MM.1S (cell line): ENCODE results near the gene ZNF22.
A peak's percentile ranks its signal among the peaks of the same experiment; 100 is the strongest.

ENCODE experiments used
- DNase-seq: peaks from one replicate; pipeline ENCODE4 v3.0.0-alpha.2; 2015
- H2AFZ ChIP-seq: fragments of 300-600 bp; sonication (generic); 2 replicates; pipeline ENCODE4 v1.6.0; 2016; ENCODE audit warnings: antibody characterized with exemption, low read length
- H3F3A ChIP-seq: fragments of 300-600 bp; sonication (generic); 2 replicates; pipeline ENCODE4 v1.6.1; 2016; ENCODE audit warnings: mild to moderate bottlenecking, antibody characterized with exemption, low read length, moderate library complexity, mixed read lengths; ENCODE audit not compliant: insufficient read depth
- H3K27ac ChIP-seq: fragments of 300-600 bp; sonication (generic); 2 replicates; pipeline ENCODE4 v1.5.1; 2016; ENCODE audit warnings: mild to moderate bottlenecking, low read length
- H3K27me3 ChIP-seq: fragments of 300-600 bp; sonication (generic); replicated peaks from 2 replicates; pipeline ENCODE4 v1.6.0; 2016; ENCODE audit warnings: low read length; ENCODE audit not compliant: insufficient read depth
- H3K36me3 ChIP-seq: fragments of 300-600 bp; sonication (generic); replicated peaks from 2 replicates; pipeline ENCODE4 v1.6.1; 2016; ENCODE audit warnings: mild to moderate bottlenecking, low read length, mixed read lengths; ENCODE audit not compliant: insufficient read depth
- H3K4me1 ChIP-seq: fragments of 300-600 bp; sonication (generic); 2 replicates; pipeline ENCODE4 v1.6.1; 2016; ENCODE audit warnings: low read length, mixed read lengths
- H3K4me2 ChIP-seq: fragments of 300-600 bp; sonication (generic); 2 replicates; pipeline ENCODE4 v1.6.0; 2016; ENCODE audit warnings: low read depth, low read length
- H3K4me3 ChIP-seq: fragments of 300-600 bp; sonication (generic); 2 replicates; pipeline ENCODE4 v1.5.1; 2016; ENCODE audit warnings: low read length, mixed read lengths
- H3K79me2 ChIP-seq: fragments of 300-600 bp; sonication (generic); 2 replicates; pipeline ENCODE4 v1.6.1; 2016; ENCODE audit warnings: mixed run types, low read length, mixed read lengths
- H3K9ac ChIP-seq: fragments of 300-600 bp; sonication (generic); 2 replicates; pipeline ENCODE4 v1.6.1; 2016; ENCODE audit warnings: low read length, mixed read lengths
- H3K9me2 ChIP-seq: fragments of 300-600 bp; sonication (generic); replicated peaks from 2 replicates; pipeline ENCODE4 v1.6.1; 2016; ENCODE audit warnings: mild to moderate bottlenecking, low read length, mixed read lengths; ENCODE audit not compliant: insufficient read depth
- H3K9me3 ChIP-seq: fragments of 300-600 bp; sonication (generic); replicated peaks from 2 replicates; pipeline ENCODE4 v1.6.1; 2016; ENCODE audit warnings: mild to moderate bottlenecking, low read length, mixed read lengths; ENCODE audit not compliant: insufficient read depth
- H4K20me1 ChIP-seq: fragments of 300-600 bp; sonication (generic); 2 replicates; pipeline ENCODE4 v1.6.1; 2016; ENCODE audit warnings: mild to moderate bottlenecking, low read length, moderate library complexity, mixed read lengths; ENCODE audit not compliant: insufficient read depth
- CTCF ChIP-seq: fragments of 300-600 bp; sonication (generic); IDR thresholded peaks from 2 replicates; pipeline ENCODE4 v1.5.1; 2016; ENCODE audit warnings: antibody characterized with exemption, low read length, mixed read lengths
- EZH2 ChIP-seq: fragments of 300-600 bp; sonication (generic); optimal IDR thresholded peaks from 2 replicates; pipeline ENCODE3; 2017; ENCODE audit warnings: low read depth, mild to moderate bottlenecking, antibody characterized with exemption, low read length, mixed read lengths
- EZH2phosphoT487 ChIP-seq: fragments of 300-600 bp; sonication (generic); IDR thresholded peaks from 2 replicates; pipeline ENCODE4 v1.6.1; 2018; ENCODE audit warnings: antibody characterized with exemption, low read length

The ZNF22 gene

GRCh38 chr10:44971935-44972757 is 28.6 kb upstream of the ZNF22 start:
- Histone ChIP-seq H2AFZ (no peak overlapping the region), H4K20me1 (no peaks in the 10 kb centered on the region), H3K4me2 (no peak overlapping the region), H3K9me2 (no peaks in the 10 kb centered on the region), H3K79me2 (peaks cover 63% of the 10 kb centered on the region), H3K27ac (peak overlapping the region; percentile 38; the same call in 1 of the 2 replicates), H3K4me1 (peaks cover 58% of the 10 kb centered on the region), H3K36me3 (peaks cover 14% of the 10 kb centered on the region), H3K27me3 (no peaks in the 10 kb centered on the region), H3K9ac (no peak overlapping the region), H3K4me3 (no peak overlapping the region), H3K9me3 (no peaks in the 10 kb centered on the region), H3F3A (peaks cover 32% of the 10 kb centered on the region)
- TF ChIP-seq EZH2 (no peak), CTCF (no peak), EZH2phosphoT487 (no peak)
- no peak for DNase-seq

GRCh38 chr10:44972874-44973306 is 27.8 kb upstream of the ZNF22 start:
- Histone ChIP-seq H2AFZ (no peak overlapping the region), H3K4me2 (peak overlapping the region; percentile 16; the same call in 1 of the 2 replicates), H3K79me2 (peaks cover 63% of the 10 kb centered on the region), H3K4me1 (peaks cover 57% of the 10 kb centered on the region), H3K36me3 (peaks cover 14% of the 10 kb centered on the region), H3K9me3 (no peaks in the 10 kb centered on the region), H3K27me3 (no peaks in the 10 kb centered on the region), H3K9ac (no peak overlapping the region), H3K9me2 (no peaks in the 10 kb centered on the region), H4K20me1 (no peaks in the 10 kb centered on the region), H3K4me3 (no peak overlapping the region), H3K27ac (peak overlapping the region; percentile 38; the same call in 1 of the 2 replicates), H3F3A (peaks cover 32% of the 10 kb centered on the region)
- no peak for TF ChIP-seq CTCF
- TF ChIP-seq EZH2: no peak
- no peak for TF ChIP-seq EZH2phosphoT487
- DNase-seq: no peak

GRCh38 chr10:44973323-44974081 is 27.2 kb upstream of the ZNF22 start:
- Histone ChIP-seq H3K4me2 (peak overlapping the region; percentile 16; the same call in 1 of the 2 replicates), H2AFZ (no peak overlapping the region), H3K9me2 (no peaks in the 10 kb centered on the region), H3K4me1 (peaks cover 58% of the 10 kb centered on the region), H3K27me3 (no peaks in the 10 kb centered on the region), H3K9ac (peak overlapping the region; percentile 0; the same call in 1 of the 2 replicates), H3K9me3 (no peaks in the 10 kb centered on the region), H3F3A (peaks cover 32% of the 10 kb centered on the region), H3K79me2 (peaks cover 63% of the 10 kb centered on the region), H4K20me1 (no peaks in the 10 kb centered on the region), H3K27ac (peak overlapping the region; percentile 38; the same call in 1 of the 2 replicates), H3K36me3 (peaks cover 14% of the 10 kb centered on the region), H3K4me3 (no peak overlapping the region)
- TF ChIP-seq CTCF (no peak), EZH2phosphoT487 (no peak), EZH2 (no peak)
- no peak for DNase-seq
